WERI-Rb-1 (cell line): ENCODE measurements around the gene TCF3.

Source experiments
- DNase-seq: peaks from one replicate; pipeline ENCODE4 v3.0.0-alpha.2; 2020
- H3K27ac ChIP-seq: fragments of 250-450 bp; sonication (Bioruptor Pico); 2 replicates; pipeline ENCODE4 v1.5.1; 2020; ENCODE audit warnings: mild to moderate bottlenecking, moderate library complexity
- H3K27me3 ChIP-seq: fragments of 250-450 bp; sonication (Bioruptor Pico); 2 replicates; pipeline ENCODE4 v1.5.1; 2021; ENCODE audit warnings: mild to moderate bottlenecking, low read depth, moderate library complexity; ENCODE audit not compliant: insufficient read depth, severe bottlenecking
- H3K36me3 ChIP-seq: fragments of 250-450 bp; sonication (Bioruptor Pico); 2 replicates; pipeline ENCODE4 v1.5.1; 2020; ENCODE audit warnings: mild to moderate bottlenecking, moderate library complexity
- H3K4me3 ChIP-seq: 2 replicates; pipeline ENCODE4 v1.5.1; 2011; ENCODE audit warnings: low read depth, mild to moderate bottlenecking, control low read depth, low read length
- H3K9me3 ChIP-seq: fragments of 250-450 bp; sonication (Bioruptor Pico); 2 replicates; pipeline ENCODE4 v1.5.1; 2021; ENCODE audit warnings: mild to moderate bottlenecking, moderate library complexity; ENCODE audit not compliant: severe bottlenecking
- TF ChIP-seq, protein P1 (sequence below): IDR thresholded peaks from 2 replicates; pipeline ENCODE4 v1.5.1; 2011; ENCODE audit warnings: low read depth, mild to moderate bottlenecking, control low read depth, inconsistent platforms, low read length

The TCF3 gene

DNA sequence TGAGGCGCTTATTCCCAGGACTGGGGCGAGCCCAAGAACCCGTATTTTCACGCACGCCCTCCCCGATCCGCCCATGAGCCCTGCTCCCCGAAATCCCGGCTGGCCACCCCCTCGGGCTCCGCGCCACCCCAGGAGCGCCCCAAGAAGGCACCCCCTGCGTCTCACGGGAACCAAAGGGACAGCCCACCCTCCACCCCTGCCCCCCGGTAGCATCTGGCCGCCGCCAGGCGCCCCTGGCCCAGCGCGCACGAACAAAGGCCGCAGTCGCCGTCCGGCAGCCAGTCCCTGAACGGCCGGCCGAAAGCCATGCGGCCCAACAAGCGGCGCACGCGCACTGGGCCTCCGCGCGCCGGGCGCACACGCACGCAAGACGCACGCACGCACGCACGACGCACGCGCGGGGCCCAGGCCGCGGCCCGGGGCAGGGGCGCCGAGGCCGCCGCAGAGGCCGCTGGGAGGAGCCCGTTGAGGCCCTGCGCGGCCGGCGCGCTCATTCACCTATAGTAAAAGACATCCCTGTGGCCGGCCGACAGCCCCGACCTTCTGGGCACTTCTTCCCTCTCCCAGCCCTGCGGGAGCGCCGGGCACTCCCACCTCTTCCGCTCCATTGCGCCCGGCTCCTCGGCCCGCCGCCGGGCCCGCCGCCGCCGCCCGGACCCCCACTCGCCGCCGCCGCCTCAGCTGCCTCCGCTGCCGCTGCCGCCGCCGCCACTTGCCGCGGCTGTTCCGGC lies 60.2 kb downstream of the TCF3 start:
- Histone ChIP-seq H3K9me3 (no peaks in the 10 kb centered on the region), H3K4me3 (peak overlapping the region; percentile 95), H3K36me3 (peaks cover 44% of the 10 kb centered on the region), H3K27me3 (no peaks in the 10 kb centered on the region), H3K27ac (peak overlapping the region; percentile 100)
- DNase-seq, result peak; percentile 76
- TF ChIP-seq, protein P1, sequence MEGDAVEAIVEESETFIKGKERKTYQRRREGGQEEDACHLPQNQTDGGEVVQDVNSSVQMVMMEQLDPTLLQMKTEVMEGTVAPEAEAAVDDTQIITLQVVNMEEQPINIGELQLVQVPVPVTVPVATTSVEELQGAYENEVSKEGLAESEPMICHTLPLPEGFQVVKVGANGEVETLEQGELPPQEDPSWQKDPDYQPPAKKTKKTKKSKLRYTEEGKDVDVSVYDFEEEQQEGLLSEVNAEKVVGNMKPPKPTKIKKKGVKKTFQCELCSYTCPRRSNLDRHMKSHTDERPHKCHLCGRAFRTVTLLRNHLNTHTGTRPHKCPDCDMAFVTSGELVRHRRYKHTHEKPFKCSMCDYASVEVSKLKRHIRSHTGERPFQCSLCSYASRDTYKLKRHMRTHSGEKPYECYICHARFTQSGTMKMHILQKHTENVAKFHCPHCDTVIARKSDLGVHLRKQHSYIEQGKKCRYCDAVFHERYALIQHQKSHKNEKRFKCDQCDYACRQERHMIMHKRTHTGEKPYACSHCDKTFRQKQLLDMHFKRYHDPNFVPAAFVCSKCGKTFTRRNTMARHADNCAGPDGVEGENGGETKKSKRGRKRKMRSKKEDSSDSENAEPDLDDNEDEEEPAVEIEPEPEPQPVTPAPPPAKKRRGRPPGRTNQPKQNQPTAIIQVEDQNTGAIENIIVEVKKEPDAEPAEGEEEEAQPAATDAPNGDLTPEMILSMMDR, result no peak

DNA sequence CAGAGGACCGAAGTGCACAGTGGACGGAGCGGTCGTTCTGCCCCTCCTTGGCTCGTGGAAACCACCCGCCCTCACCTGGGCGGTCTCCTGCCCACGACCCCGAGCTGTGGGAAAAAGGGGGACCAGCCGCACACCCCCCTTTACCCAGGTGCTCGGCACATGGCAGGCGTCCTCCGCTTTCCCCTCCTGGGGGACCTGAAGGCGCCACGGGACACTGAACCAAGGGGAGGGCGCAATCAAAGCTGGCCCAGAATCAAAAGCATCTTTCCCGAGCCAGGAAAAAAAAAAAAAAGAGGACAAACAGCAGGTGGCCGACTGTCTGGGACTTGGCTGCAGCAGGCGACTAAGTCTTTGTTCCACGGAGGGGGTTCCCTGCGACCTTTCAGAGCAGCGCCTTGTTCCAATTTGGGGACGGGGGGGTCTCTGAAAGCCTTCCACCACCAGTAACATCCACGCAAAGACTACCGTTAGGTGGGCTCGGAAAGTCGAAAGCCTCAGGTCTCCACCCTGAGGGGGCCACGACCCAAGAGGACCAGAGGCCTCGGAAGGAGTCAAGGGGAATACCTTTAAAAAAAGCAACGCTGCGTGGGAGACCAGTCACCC lies 60.9 kb downstream of the TCF3 start:
- TF ChIP-seq, protein P1, result no peak
- peak overlapping the region; percentile 100 for H3K27ac ChIP-seq
- DNase-seq, result no peak
- peaks cover 38% of the 10 kb centered on the region for H3K36me3 ChIP-seq
- H3K9me3 ChIP-seq, result no peaks in the 10 kb centered on the region
- H3K4me3 ChIP-seq, result peak overlapping the region; percentile 95
- no peaks in the 10 kb centered on the region for H3K27me3 ChIP-seq

DNA sequence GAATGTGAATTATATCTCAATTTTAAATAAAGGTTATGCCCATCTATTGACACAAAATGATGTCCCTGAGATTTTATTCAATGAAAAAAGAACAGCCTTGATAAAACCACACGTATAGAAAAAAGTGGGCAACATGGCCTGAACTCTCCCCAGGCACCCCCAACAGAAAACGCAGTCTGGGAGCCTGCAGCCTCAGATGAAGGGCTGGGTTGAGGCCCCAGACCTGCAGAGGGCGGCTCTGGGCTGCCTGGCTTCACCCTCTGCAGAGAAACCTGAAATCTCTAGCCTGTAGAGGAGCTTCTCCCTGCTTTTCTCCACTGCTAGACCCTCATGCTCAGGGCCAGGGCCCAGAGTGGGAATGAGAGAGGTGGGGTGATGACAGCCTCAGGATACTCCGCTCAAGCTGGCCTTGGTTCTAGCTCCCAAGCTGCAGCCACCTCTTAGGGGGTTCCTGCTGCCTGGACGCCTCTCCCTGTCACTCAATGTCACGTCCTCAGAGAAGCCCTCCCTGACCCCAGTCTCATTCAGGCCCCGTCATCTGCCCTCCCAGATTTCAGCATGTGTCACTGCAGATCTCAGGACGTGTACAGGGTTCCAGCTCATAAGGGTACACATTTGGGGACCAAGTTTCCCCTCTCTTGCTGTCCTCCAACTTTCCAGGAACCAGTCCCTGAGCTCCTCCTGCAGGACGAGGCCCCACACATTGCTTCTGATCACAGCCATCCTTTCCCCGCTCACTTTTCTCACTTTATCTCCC lies 61.6 kb downstream of the TCF3 start:
- H3K4me3 ChIP-seq, result peak overlapping the region; percentile 95
- H3K27ac ChIP-seq, result peak overlapping the region; percentile 100
- TF ChIP-seq, protein P1, result peak; percentile 53
- no peaks in the 10 kb centered on the region for H3K9me3 ChIP-seq
- peaks cover 37% of the 10 kb centered on the region for H3K36me3 ChIP-seq
- H3K27me3 ChIP-seq, result no peaks in the 10 kb centered on the region
- no peak for DNase-seq

DNA sequence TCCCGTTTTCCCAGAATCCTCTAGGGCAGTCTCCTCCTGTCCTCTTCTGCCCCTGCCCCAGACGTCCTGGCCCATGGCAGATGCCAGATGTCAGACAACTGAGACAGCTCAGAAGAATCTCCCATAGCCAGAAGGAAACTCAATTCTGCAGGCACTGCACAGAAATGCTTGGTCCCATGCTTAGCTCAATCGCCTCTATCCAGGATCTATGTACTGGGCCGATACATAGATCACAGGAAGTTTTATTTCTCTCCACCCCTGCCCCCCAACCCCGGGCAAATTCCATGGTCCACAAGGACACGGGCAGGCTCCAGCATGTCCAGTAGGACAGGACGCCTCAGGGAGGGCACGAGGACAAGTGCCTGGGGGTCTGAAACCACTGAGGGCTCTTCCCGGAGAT lies 64.5 kb downstream of the TCF3 start:
- no peaks in the 10 kb centered on the region for H3K27me3 ChIP-seq
- peaks cover 48% of the 10 kb centered on the region for H3K36me3 ChIP-seq
- H3K4me3 ChIP-seq, result peak overlapping the region; percentile 19
- H3K27ac ChIP-seq, result peak overlapping the region; percentile 100
- peak; percentile 87 for DNase-seq
- TF ChIP-seq, protein P1, result no peak
- H3K9me3 ChIP-seq, result no peaks in the 10 kb centered on the region

DNA sequence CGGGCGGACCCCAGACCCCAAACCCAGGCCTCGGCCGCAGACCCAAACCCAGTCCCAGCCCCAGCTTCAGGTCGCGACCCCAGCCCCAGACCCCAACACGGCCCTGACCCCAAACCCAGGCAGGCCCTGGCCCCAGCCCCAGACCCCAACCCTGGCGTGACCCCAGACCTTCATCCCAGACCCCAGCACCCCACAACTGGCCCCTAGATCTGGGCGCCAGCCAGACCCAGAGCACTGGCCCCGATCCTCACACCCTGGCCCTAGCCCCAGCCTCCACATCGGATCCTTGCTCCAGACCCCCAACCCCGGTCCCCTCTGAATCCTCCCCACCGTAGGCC lies 67.2 kb downstream of the TCF3 start:
- Histone ChIP-seq H3K36me3 (peaks cover 61% of the 10 kb centered on the region), H3K9me3 (no peaks in the 10 kb centered on the region), H3K27me3 (no peaks in the 10 kb centered on the region), H3K4me3 (no peak overlapping the region), H3K27ac (no peak overlapping the region)
- no peak for DNase-seq
- TF ChIP-seq, protein P1, result no peak
